ENCODE measurements around the gene CLN3.

Gene CLN3

DNA sequence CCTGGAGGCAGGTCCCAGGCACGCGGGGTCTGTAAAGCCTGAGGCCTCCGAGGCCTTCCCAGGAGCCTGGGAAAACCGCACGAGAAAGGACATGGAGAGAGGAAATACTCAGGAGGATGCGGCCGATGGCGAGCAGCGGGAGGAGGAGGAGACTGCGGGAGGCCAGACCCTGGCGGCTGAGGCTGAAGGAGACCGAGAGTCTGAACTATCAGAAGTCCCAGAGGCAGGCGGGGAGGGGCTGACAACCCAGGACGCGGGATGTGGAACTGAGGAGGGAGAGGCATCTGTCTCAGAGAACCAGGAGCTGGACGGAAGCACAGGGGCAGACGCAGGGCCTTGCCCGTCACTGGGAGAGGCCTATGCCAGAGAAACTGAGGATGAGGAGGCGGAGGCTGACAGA lies 5.0 kb upstream of the CLN3 start:
- Histone ChIP-seq H3K9me2 (replicated peaks; ENCODE audit: control insufficient read depth, low read length) (no peaks in the 10 kb centered on the region), H3K4me1 (ENCODE audit: control insufficient read depth, low read length) (peaks cover 27% of the 10 kb centered on the region), H3K4me2 (ENCODE audit: low read length) (no peak overlapping the region), H3K79me2 (ENCODE audit: control insufficient read depth, low read length) (peaks cover 6% of the 10 kb centered on the region), H3K9me3 (ENCODE audit: control insufficient read depth, insufficient read depth, low read length) (no peaks in the 10 kb centered on the region), H3K4me3 (ENCODE audit: low read length) (no peak overlapping the region), H4K20me1 (ENCODE audit: control insufficient read depth, insufficient read depth, low read depth, low read length) (no peaks in the 10 kb centered on the region), H3F3A (ENCODE audit: control insufficient read depth, insufficient read depth) (no peaks in the 10 kb centered on the region), H3K36me3 (ENCODE audit: control insufficient read depth, low read length) (no peaks in the 10 kb centered on the region), H3K27ac (ENCODE audit: low read depth, low read length) (no peak overlapping the region), H3K27me3 (ENCODE audit: control insufficient read depth, low read length) (peaks cover 4% of the 10 kb centered on the region)
- no peak for TF ChIP-seq EZH2phosphoT487 (IDR thresholded peaks at IDR 0.05; ENCODE audit: borderline replicate concordance, low read length)
- TF ChIP-seq, protein P1, sequence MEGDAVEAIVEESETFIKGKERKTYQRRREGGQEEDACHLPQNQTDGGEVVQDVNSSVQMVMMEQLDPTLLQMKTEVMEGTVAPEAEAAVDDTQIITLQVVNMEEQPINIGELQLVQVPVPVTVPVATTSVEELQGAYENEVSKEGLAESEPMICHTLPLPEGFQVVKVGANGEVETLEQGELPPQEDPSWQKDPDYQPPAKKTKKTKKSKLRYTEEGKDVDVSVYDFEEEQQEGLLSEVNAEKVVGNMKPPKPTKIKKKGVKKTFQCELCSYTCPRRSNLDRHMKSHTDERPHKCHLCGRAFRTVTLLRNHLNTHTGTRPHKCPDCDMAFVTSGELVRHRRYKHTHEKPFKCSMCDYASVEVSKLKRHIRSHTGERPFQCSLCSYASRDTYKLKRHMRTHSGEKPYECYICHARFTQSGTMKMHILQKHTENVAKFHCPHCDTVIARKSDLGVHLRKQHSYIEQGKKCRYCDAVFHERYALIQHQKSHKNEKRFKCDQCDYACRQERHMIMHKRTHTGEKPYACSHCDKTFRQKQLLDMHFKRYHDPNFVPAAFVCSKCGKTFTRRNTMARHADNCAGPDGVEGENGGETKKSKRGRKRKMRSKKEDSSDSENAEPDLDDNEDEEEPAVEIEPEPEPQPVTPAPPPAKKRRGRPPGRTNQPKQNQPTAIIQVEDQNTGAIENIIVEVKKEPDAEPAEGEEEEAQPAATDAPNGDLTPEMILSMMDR (IDR thresholded peaks at IDR 0.05; ENCODE audit: low read depth, low read length, poor library complexity, severe bottlenecking) = no peak

DNA sequence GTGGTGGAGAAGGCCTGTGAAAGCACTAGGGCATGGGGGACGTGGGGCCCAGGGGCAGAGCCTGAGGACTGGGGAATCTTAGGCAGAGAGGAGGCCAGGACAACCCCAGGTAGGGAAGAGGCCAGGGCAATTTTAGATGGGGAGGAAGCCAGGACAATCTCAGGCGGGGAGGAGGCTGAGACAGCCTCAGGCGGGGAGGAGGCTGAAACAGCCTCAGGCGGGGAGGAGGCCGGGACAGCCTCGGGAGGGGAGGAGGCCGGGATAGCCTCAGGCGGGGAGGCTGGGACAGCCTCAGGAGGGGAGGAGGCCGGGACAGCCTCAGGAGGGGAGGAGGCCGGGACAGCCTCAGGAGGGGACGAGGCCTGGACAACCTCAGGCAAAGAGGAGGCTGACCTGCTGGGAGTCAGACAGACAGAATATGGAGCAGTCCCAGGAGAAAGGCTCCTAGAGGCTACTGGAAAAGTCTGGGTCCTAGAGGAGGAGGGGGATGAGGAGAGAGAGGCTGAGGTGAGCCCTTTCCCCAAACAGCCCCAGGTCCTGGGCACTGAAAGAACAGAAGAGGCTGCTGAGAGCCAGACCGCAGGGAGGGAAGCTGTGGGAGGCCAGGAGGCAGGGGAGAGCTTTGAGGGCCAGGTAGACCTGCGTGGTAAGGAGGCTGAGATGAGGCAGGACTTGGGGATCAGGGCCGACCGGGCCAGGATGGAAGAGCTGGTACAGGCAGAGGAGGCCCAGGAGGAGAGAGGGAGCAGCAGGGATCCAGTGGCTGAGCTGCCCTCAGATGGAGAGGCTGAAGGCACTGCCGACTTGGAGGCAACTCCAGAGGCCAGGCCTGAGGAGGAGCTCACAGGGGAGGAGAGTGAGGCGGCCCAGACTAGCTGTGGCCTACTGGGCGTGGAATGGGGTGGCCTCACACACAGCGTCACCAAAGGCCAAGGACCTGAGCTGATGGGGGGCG lies 4.2 kb upstream of the CLN3 start:
- H4K20me1 ChIP-seq (ENCODE audit: control insufficient read depth, insufficient read depth, low read depth, low read length) = no peaks in the 10 kb centered on the region
- no peaks in the 10 kb centered on the region for H3K9me3 ChIP-seq (ENCODE audit: control insufficient read depth, insufficient read depth, low read length)
- no peaks in the 10 kb centered on the region for H3K36me3 ChIP-seq (ENCODE audit: control insufficient read depth, low read length)
- H3K4me3 ChIP-seq (ENCODE audit: low read length) = no peak overlapping the region
- H3K79me2 ChIP-seq (ENCODE audit: control insufficient read depth, low read length) = peaks cover 11% of the 10 kb centered on the region
- TF ChIP-seq, protein P1 (IDR thresholded peaks at IDR 0.05; ENCODE audit: low read depth, low read length, poor library complexity, severe bottlenecking) = no peak
- TF ChIP-seq EZH2phosphoT487 (IDR thresholded peaks at IDR 0.05; ENCODE audit: borderline replicate concordance, low read length) = no peak
- H3K4me1 ChIP-seq (ENCODE audit: control insufficient read depth, low read length) = peaks cover 27% of the 10 kb centered on the region
- no peak overlapping the region for H3K27ac ChIP-seq (ENCODE audit: low read depth, low read length)
- no peak overlapping the region for H3K4me2 ChIP-seq (ENCODE audit: low read length)
- H3K9me2 ChIP-seq (replicated peaks; ENCODE audit: control insufficient read depth, low read length) = no peaks in the 10 kb centered on the region
- no peaks in the 10 kb centered on the region for H3F3A ChIP-seq (ENCODE audit: control insufficient read depth, insufficient read depth)
- peaks cover 4% of the 10 kb centered on the region; the same call in 1 of the 2 replicates for H3K27me3 ChIP-seq (ENCODE audit: control insufficient read depth, low read length)

DNA sequence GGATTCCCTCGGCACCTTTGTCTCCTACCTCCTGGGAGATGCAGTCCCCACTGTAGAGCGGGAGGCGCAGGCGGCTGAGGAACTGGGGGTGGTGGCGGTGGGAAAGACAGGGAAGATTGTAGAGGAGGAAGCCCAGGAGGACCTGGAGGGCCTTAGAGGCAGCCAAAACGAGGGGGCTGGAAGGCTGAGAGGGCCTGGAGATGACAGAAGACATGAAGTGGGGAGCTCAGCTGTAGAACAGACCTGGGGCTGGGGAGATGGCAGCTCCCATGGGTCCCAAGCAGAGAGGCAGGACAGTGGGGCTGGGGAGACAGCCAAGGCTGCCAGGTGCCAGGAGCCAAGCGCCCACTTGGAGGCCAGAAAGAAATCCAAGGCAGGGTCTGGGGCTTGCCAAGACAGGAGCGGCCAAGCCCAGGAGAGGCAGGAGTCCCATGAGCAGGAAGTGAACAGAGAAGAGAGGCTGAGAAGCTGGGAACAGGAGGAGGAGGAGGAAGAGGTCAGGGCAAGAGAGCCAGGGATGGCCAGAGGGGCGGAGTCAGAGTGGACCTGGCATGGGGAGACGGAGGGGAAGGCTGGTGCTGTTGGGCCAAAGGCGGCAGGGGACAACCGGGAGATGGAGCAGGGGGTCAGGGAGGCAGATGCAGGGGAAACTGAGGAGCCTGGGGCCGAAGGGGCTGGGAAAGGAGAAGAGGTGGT lies 3.4 kb upstream of the CLN3 start:
- TF ChIP-seq, protein P1 (IDR thresholded peaks at IDR 0.05; ENCODE audit: low read depth, low read length, poor library complexity, severe bottlenecking) = no peak
- TF ChIP-seq EZH2phosphoT487 (IDR thresholded peaks at IDR 0.05; ENCODE audit: borderline replicate concordance, low read length) = no peak
- Histone ChIP-seq H3K27me3 (ENCODE audit: control insufficient read depth, low read length) (peaks cover 4% of the 10 kb centered on the region; the same call in 1 of the 2 replicates), H3K4me1 (ENCODE audit: control insufficient read depth, low read length) (peaks cover 27% of the 10 kb centered on the region), H3K4me3 (ENCODE audit: low read length) (peak overlapping the region; percentile 70; the same call in 1 of the 2 replicates), H3K4me2 (ENCODE audit: low read length) (peak overlapping the region; percentile 89; the same call in 1 of the 2 replicates), H3F3A (ENCODE audit: control insufficient read depth, insufficient read depth) (no peaks in the 10 kb centered on the region), H3K27ac (ENCODE audit: low read depth, low read length) (peak overlapping the region; percentile 72; the same call in 1 of the 2 replicates), H3K36me3 (ENCODE audit: control insufficient read depth, low read length) (no peaks in the 10 kb centered on the region), H3K9me3 (ENCODE audit: control insufficient read depth, insufficient read depth, low read length) (no peaks in the 10 kb centered on the region), H4K20me1 (ENCODE audit: control insufficient read depth, insufficient read depth, low read depth, low read length) (no peaks in the 10 kb centered on the region), H3K79me2 (ENCODE audit: control insufficient read depth, low read length) (peaks cover 12% of the 10 kb centered on the region), H3K9me2 (replicated peaks; ENCODE audit: control insufficient read depth, low read length) (no peaks in the 10 kb centered on the region)
